MCF 10A (cell line): ENCODE measurements around the gene FTH1. TPM values are rescaled to one million over a fixed set of nuclear protein-coding genes. Genes with fewer than 3 reads are reported as not detected.
"Not testable (repeated sequence)": the region's sequence is repeated elsewhere in the genome, so short reads cannot be mapped to it uniquely, and the experiment has no call there.

Source experiments
- BruUV-seq: library from RNA; stranded (reverse); fragments of 400-500 nt; replicated peaks from 2 replicates; lab custom pipeline; 2021; lab: Mats Ljungman, UMichigan
- CTCF ChIA-PET: fragments of 300-600 bp; sonication (Branson Sonifier 250); formaldehyde crosslinking; extraction: SDS; loops from one replicate; lab custom pipeline; 2021; ENCODE audit warnings: antibody characterized with exemption, inconsistent platforms; lab: Yijun Ruan, JAX
- POLR2A ChIA-PET: fragments of 300-600, 350-650 bp; sonication (Branson Sonifier 250); formaldehyde crosslinking; extraction: SDS; loops from one replicate; lab custom pipeline; 2020; ENCODE audit warnings: antibody characterized with exemption, inconsistent platforms; lab: Yijun Ruan, JAX
- DNase-seq: peaks from one replicate; pipeline ENCODE4 v3.0.0-alpha.2; 2018; ENCODE audit not compliant: unreplicated experiment
- H3K27ac Mint-ChIP-seq: one replicate; pipeline ENCODE4 v1.8.0; 2022; ENCODE audit warnings: mild to moderate bottlenecking, low read depth, mixed read lengths; ENCODE audit not compliant: unreplicated experiment
- H3K27me3 Mint-ChIP-seq: one replicate; pipeline ENCODE4 v1.8.0; 2022; ENCODE audit warnings: mixed read lengths; ENCODE audit not compliant: insufficient read depth, unreplicated experiment
- H3K36me3 Mint-ChIP-seq: one replicate; pipeline ENCODE4 v1.8.0; 2022; ENCODE audit warnings: mild to moderate bottlenecking, moderate library complexity, mixed read lengths; ENCODE audit not compliant: insufficient read depth, unreplicated experiment
- H3K4me1 Mint-ChIP-seq: one replicate; pipeline ENCODE4 v1.8.0; 2022; ENCODE audit warnings: mixed read lengths; ENCODE audit not compliant: insufficient read depth, unreplicated experiment
- H3K4me3 Mint-ChIP-seq: one replicate; pipeline ENCODE4 v1.8.0; 2022; ENCODE audit warnings: mild to moderate bottlenecking, moderate library complexity, mixed read lengths; ENCODE audit not compliant: unreplicated experiment
- H3K9me3 Mint-ChIP-seq: one replicate; pipeline ENCODE4 v1.8.0; 2022; ENCODE audit warnings: mixed read lengths; ENCODE audit not compliant: unreplicated experiment
- intact Hi-C: fragments of 100-400 bp; cut with micrococcal nuclease; formaldehyde crosslinking; loops from 2 replicates; pipeline ENCODE4 v1.14.1; 2022
- total RNA-seq: library from RNA; stranded (reverse); gene quantifications from 2 replicates; pipeline ENCODE4 v1.2.3, GENCODE V29; 2022
- TF ChIP-seq, protein P1 (sequence below): fragments of 200-600 bp; IDR thresholded peaks from one replicate; pipeline ENCODE4 v1.8.0; 2022; ENCODE audit warnings: antibody characterized with exemption, mild to moderate bottlenecking; ENCODE audit not compliant: unreplicated experiment

Gene FTH1
- total RNA-seq, 1 experiment from 2014 or later, result 8,367 TPM

DNA sequence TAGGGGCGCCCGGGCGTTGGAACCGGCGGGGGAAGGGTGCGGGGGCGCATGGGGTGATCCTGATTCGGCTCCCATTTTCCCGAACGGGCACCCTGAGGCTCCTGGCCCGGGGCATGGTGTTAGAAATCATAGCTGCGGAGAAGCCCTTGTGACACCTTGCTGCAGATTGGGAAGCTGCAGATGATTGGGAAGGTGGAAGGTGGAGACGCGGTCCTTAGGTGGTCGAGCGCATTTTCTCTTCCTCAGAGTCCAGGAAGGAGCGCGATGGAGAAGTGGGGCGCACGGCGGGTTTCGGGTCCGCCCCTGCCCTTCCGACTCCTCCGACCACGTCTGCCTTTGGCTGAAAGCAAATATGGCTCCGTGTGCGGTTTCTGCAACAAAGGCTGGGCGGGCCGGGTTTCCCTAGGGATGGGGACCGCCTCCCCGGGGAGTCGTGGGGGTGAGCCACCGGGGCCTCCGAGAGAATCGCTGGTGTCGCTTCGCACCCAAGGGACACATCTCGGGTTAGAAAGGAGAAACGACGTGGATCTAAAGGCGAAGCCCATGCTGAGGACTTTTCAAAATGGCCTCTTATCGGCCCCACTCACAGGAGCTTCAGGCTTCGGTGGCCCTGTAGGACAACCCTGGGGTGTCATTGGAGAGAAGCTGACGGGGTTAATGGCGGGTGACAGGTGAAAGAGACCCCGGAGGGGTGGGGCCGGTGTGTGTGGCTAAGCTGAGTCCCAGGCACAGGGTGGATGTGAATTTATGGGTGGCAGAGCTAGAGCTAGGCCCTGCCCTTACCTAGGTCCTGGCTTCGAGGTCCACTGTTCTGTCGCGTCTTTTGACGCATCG lies 707 bp upstream of the FTH1 start:
- peak; percentile 50 for DNase-seq
- Mint-ChIP-seq H3K27me3 (no peaks in the 10 kb centered on the region), H3K9me3 (no peaks in the 10 kb centered on the region), H3K4me1 (peaks cover 55% of the 10 kb centered on the region), H3K36me3 (peaks cover 52% of the 10 kb centered on the region), H3K4me3 (peak overlapping the region; percentile 90), H3K27ac (peak overlapping the region; percentile 97)
- ChIA-PET POLR2A (interaction anchor here (0.6 to 27.4 kb wide), 25 partner anchors 6 to 1697 kb away, joined by 3 to 1703 read pairs (median 5); partner anchors contain the start of genes C11orf98, CSKMT, FADS1 and FEN1), CTCF (interaction anchor here (0.7 to 3.3 kb wide), 13 partner anchors 10 to 91 kb away, joined by 3 to 16 read pairs (median 5); no protein-coding TSS in a partner anchor)
- intact Hi-C loops, result loop anchor here (1.0 kb wide), 3 partner anchors 57 to 86 kb away; no protein-coding TSS in a partner anchor
- TF ChIP-seq, protein P1, sequence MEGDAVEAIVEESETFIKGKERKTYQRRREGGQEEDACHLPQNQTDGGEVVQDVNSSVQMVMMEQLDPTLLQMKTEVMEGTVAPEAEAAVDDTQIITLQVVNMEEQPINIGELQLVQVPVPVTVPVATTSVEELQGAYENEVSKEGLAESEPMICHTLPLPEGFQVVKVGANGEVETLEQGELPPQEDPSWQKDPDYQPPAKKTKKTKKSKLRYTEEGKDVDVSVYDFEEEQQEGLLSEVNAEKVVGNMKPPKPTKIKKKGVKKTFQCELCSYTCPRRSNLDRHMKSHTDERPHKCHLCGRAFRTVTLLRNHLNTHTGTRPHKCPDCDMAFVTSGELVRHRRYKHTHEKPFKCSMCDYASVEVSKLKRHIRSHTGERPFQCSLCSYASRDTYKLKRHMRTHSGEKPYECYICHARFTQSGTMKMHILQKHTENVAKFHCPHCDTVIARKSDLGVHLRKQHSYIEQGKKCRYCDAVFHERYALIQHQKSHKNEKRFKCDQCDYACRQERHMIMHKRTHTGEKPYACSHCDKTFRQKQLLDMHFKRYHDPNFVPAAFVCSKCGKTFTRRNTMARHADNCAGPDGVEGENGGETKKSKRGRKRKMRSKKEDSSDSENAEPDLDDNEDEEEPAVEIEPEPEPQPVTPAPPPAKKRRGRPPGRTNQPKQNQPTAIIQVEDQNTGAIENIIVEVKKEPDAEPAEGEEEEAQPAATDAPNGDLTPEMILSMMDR, result no peak
- BruUV-seq, result TSS peak; percentile 21

GRCh38 chr11:61966734-61967115 lies 709 bp downstream of the FTH1 start:
- peak; percentile 64 for DNase-seq
- H3K9me3 Mint-ChIP-seq, result no peaks in the 10 kb centered on the region
- H3K27ac Mint-ChIP-seq, result peak overlapping the region; percentile 97
- BruUV-seq, result no TSS peak
- peaks cover 59% of the 10 kb centered on the region for H3K4me1 Mint-ChIP-seq
- peak overlapping the region; percentile 90 for H3K4me3 Mint-ChIP-seq
- CTCF ChIA-PET, result interaction anchor here (1.7 to 3.2 kb wide), 2 partner anchors 46 to 58 kb away, joined by 3 to 16 read pairs; no protein-coding TSS in a partner anchor
- no peaks in the 10 kb centered on the region for H3K27me3 Mint-ChIP-seq
- intact Hi-C loops, result loop anchor here (1.0 kb wide), 3 partner anchors 59 to 88 kb away; no protein-coding TSS in a partner anchor
- POLR2A ChIA-PET, result interaction anchor here (1.0 to 27.4 kb wide), 13 partner anchors 10 to 174 kb away, joined by 3 to 1703 read pairs (median 11); partner anchors contain the start of genes FEN1 and TMEM258
- TF ChIP-seq, protein P1, result no peak
- H3K36me3 Mint-ChIP-seq, result peaks cover 63% of the 10 kb centered on the region

GRCh38 chr11:61964666-61965271 lies 2.7 kb downstream of the FTH1 start:
- peaks cover 50% of the 10 kb centered on the region for H3K4me1 Mint-ChIP-seq
- ChIA-PET POLR2A (interaction anchor here (0.9 to 27.4 kb wide), 9 partner anchors 6 to 877 kb away, joined by 3 to 1703 read pairs (median 17); partner anchors contain the start of gene BEST1), CTCF (interaction anchor here (0.6 to 3.4 kb wide), 5 partner anchors 13 to 169 kb away, joined by 3 to 14 read pairs (median 4); no protein-coding TSS in a partner anchor)
- peak overlapping the region; percentile 90 for H3K4me3 Mint-ChIP-seq
- DNase-seq, result peak; percentile 43
- intact Hi-C loops, result loop anchor here (5.0 kb wide), 1 partner anchor 67 kb away; no protein-coding TSS in a partner anchor
- not testable (repeated sequence) for H3K27me3 Mint-ChIP-seq, H3K9me3 Mint-ChIP-seq
- peak overlapping the region; percentile 97 for H3K27ac Mint-ChIP-seq
- BruUV-seq, result TSS peak; percentile 58
- peaks cover 76% of the 10 kb centered on the region for H3K36me3 Mint-ChIP-seq

GRCh38 chr11:61964058-61964665 lies 3.3 kb downstream of the FTH1 start:
- H3K4me3 Mint-ChIP-seq, result peak overlapping the region; percentile 90
- H3K27me3 Mint-ChIP-seq, result no peaks in the 10 kb centered on the region
- H3K27ac Mint-ChIP-seq, result peak overlapping the region; percentile 97
- peaks cover 47% of the 10 kb centered on the region for H3K4me1 Mint-ChIP-seq
- POLR2A ChIA-PET, result interaction anchor here (1.2 to 27.4 kb wide), 9 partner anchors 7 to 877 kb away, joined by 3 to 1703 read pairs (median 17); partner anchors contain the start of gene BEST1
- no peak for DNase-seq
- CTCF ChIA-PET, result interaction anchor here (0.6 to 3.4 kb wide), 5 partner anchors 12 to 96 kb away, joined by 3 to 14 read pairs (median 4); no protein-coding TSS in a partner anchor
- H3K36me3 Mint-ChIP-seq, result peaks cover 78% of the 10 kb centered on the region
- no peaks in the 10 kb centered on the region for H3K9me3 Mint-ChIP-seq
- intact Hi-C loops, result loop anchor here (5.0 kb wide), 1 partner anchor 67 kb away; no protein-coding TSS in a partner anchor
- TF ChIP-seq, protein P1, result no peak
- no TSS peak for BruUV-seq
